Trophoblast cell (in vitro differentiated cells and primary cell): ENCODE measurements around the gene EIF4G1.

Experiments
- DNase-seq, 2 donors: peaks; one replicate each; pipeline ENCODE4 v3.0.0-alpha.2; 2016
- H2AFZ ChIP-seq: 2 replicates; pipeline ENCODE4 v1.6.1; 2013; ENCODE audit warnings: low read length, moderate library complexity, mild to moderate bottlenecking; ENCODE audit not compliant: insufficient read depth, poor library complexity
- H2AK5ac ChIP-seq: 2 replicates; pipeline ENCODE4 v1.6.1; 2013; ENCODE audit warnings: mild to moderate bottlenecking, low read length
- H2BK120ac ChIP-seq: 2 replicates; pipeline ENCODE4 v1.6.1; 2013; ENCODE audit warnings: low read length, mild to moderate bottlenecking, moderate library complexity; ENCODE audit not compliant: insufficient read depth, poor library complexity
- H2BK12ac ChIP-seq: 2 replicates; pipeline ENCODE4 v1.6.1; 2013; ENCODE audit warnings: mild to moderate bottlenecking, low read length, moderate library complexity
- H2BK5ac ChIP-seq: 2 replicates; pipeline ENCODE4 v1.6.1; 2013; ENCODE audit warnings: low read length, low read depth, moderate library complexity, mild to moderate bottlenecking; ENCODE audit not compliant: poor library complexity
- H3K14ac ChIP-seq: 2 replicates; pipeline ENCODE4 v1.6.1; 2013; ENCODE audit warnings: mild to moderate bottlenecking, low read length
- H3K18ac ChIP-seq: 2 replicates; pipeline ENCODE4 v1.6.1; 2013; ENCODE audit warnings: mild to moderate bottlenecking, low read length
- H3K23ac ChIP-seq: 2 replicates; pipeline ENCODE4 v1.6.1; 2013; ENCODE audit warnings: low read length
- H3K27ac ChIP-seq: 2 replicates; pipeline ENCODE4 v1.5.1; 2013; ENCODE audit warnings: low read depth, mild to moderate bottlenecking, inconsistent platforms, low read length, moderate library complexity
- H3K27me3 ChIP-seq: 2 replicates; pipeline ENCODE4 v1.6.1; 2013; ENCODE audit warnings: inconsistent platforms, mild to moderate bottlenecking, low read length, moderate library complexity; ENCODE audit not compliant: insufficient read depth
- H3K36me3 ChIP-seq, 2 experiments: 1 replicate in 1 of 2; 2 replicates in 1 of 2; pipeline ENCODE4 v1.6.1; 2013; ENCODE audit warnings: low read length in 2 of 2, mild to moderate bottlenecking in 2 of 2, moderate library complexity in 1 of 2; ENCODE audit not compliant: insufficient read depth in 2 of 2, control insufficient read depth in 1 of 2
- H3K4ac ChIP-seq: 2 replicates; pipeline ENCODE4 v1.6.1; 2013; ENCODE audit warnings: low read depth, mild to moderate bottlenecking, low read length, moderate library complexity
- H3K4me1 ChIP-seq, 2 experiments: 1 replicate in 1 of 2; 2 replicates in 1 of 2; pipeline ENCODE4 v1.6.1; 2013; ENCODE audit warnings: low read length in 2 of 2, mild to moderate bottlenecking in 2 of 2, moderate library complexity in 1 of 2; ENCODE audit not compliant: insufficient read depth in 2 of 2, control insufficient read depth in 1 of 2
- H3K4me2 ChIP-seq: 2 replicates; pipeline ENCODE4 v1.6.1; 2013; ENCODE audit warnings: inconsistent platforms, mild to moderate bottlenecking, low read length, moderate library complexity
- H3K4me3 ChIP-seq: 2 replicates; pipeline ENCODE4 v1.5.1; 2013; ENCODE audit warnings: mild to moderate bottlenecking, low read depth, low read length, inconsistent platforms
- H3K79me1 ChIP-seq: one replicate; pipeline ENCODE4 v1.6.1; 2013; ENCODE audit warnings: low read length
- H3K79me2 ChIP-seq: 2 replicates; pipeline ENCODE4 v1.6.1; 2013; ENCODE audit warnings: low read length, mild to moderate bottlenecking; ENCODE audit not compliant: control insufficient read depth, insufficient read depth, poor library complexity
- H3K9ac ChIP-seq: 2 replicates; pipeline ENCODE4 v1.6.1; 2013; ENCODE audit warnings: mild to moderate bottlenecking, low read length
- H3K9me3 ChIP-seq: 2 replicates; pipeline ENCODE4 v1.6.1; 2013; ENCODE audit warnings: low read depth, mild to moderate bottlenecking, control low read depth, inconsistent platforms, low read length; ENCODE audit not compliant: insufficient read depth
- H4K12ac ChIP-seq: 2 replicates; pipeline ENCODE4 v1.6.1; 2013; ENCODE audit warnings: low read depth, mild to moderate bottlenecking, low read length, moderate library complexity
- H4K8ac ChIP-seq: 2 replicates; pipeline ENCODE4 v1.6.1; 2013; ENCODE audit warnings: low read depth, mild to moderate bottlenecking, low read length, moderate library complexity
- H4K91ac ChIP-seq: one replicate; pipeline ENCODE4 v1.6.1; 2013; ENCODE audit warnings: low read depth, mild to moderate bottlenecking, low read length, moderate library complexity
- WGBS: extraction: QIAGEN DNeasy Blood & Tissue Kit; methylation state at CpG from one replicate; pipeline ENCODE4 v1.1.7; 2013; ENCODE audit warnings: missing lambda C conversion rate; ENCODE audit not compliant: insufficient read length, insufficient coverage; ENCODE audit errors: extremely low coverage; 5-methylcytosine and 5-hydroxymethylcytosine counted together

Gene EIF4G1

GRCh38 chr3:184315543-184315867 lies 1.1 kb downstream of the EIF4G1 start:
- peak overlapping the region; percentile 94 for H4K8ac ChIP-seq
- peaks cover 12% of the 10 kb centered on the region for H3K79me1 ChIP-seq
- H2BK120ac ChIP-seq: peak overlapping the region; percentile 95
- H3K4me3 ChIP-seq: peak overlapping the region; percentile 88
- H3K14ac ChIP-seq: peak overlapping the region; percentile 99
- peaks cover 38% of the 10 kb centered on the region for H3K79me2 ChIP-seq
- peak overlapping the region; percentile 92 for H2BK5ac ChIP-seq
- H2AK5ac ChIP-seq: peak overlapping the region; percentile 99
- H3K27me3 ChIP-seq: no peaks in the 10 kb centered on the region
- peaks cover 14 to 15% of the 10 kb centered on the region in 2 experiments for H3K4me1 ChIP-seq
- H3K4ac ChIP-seq: peak overlapping the region; percentile 100
- peak overlapping the region; percentile 90 for H3K9ac ChIP-seq
- no peak overlapping the region for H3K23ac ChIP-seq
- peak overlapping the region; percentile 83 for H3K4me2 ChIP-seq
- peaks cover 34 to 37% of the 10 kb centered on the region in 2 experiments for H3K36me3 ChIP-seq
- H2AFZ ChIP-seq: peak overlapping the region; percentile 84
- H3K9me3 ChIP-seq: peaks cover 3% of the 10 kb centered on the region
- no CpG with 5 or more reads among the region's 6 CpGs for WGBS
- DNase-seq: no peak
- H3K18ac ChIP-seq: peak overlapping the region; percentile 94
- H4K12ac ChIP-seq: peak overlapping the region; percentile 86
- peak overlapping the region; percentile 93 for H3K27ac ChIP-seq
- peak overlapping the region; percentile 34 for H2BK12ac ChIP-seq
- H4K91ac ChIP-seq: peak overlapping the region; percentile 99

GRCh38 chr3:184315871-184316661 lies 1.7 kb downstream of the EIF4G1 start:
- Histone ChIP-seq H2BK12ac (no peak overlapping the region), H3K9me3 (peaks cover 3% of the 10 kb centered on the region), H3K14ac (peak overlapping the region; percentile 52), H3K4ac (peak overlapping the region; percentile 100), H3K79me1 (peaks cover 12% of the 10 kb centered on the region), H4K8ac (peak overlapping the region; percentile 32), H3K18ac (no peak overlapping the region), H3K4me2 (peak overlapping the region; percentile 83), H2AFZ (no peak overlapping the region), H3K79me2 (peaks cover 38% of the 10 kb centered on the region), H4K91ac (peak overlapping the region; percentile 20), H3K23ac (no peak overlapping the region), H2BK5ac (peak overlapping the region; percentile 42), H3K4me1 (peaks cover 14 to 15% of the 10 kb centered on the region in 2 experiments), H2AK5ac (peak overlapping the region; percentile 13), H3K9ac (peak overlapping the region; percentile 75), H3K27me3 (no peaks in the 10 kb centered on the region), H3K27ac (peak overlapping the region; percentile 93), H2BK120ac (no peak overlapping the region), H4K12ac (no peak overlapping the region), H3K36me3 (peaks cover 40 to 41% of the 10 kb centered on the region in 2 experiments), H3K4me3 (peak overlapping the region; percentile 88)
- no CpG with 5 or more reads among the region's 16 CpGs for WGBS
- DNase-seq: peak in 1 of 2 donors; percentile 22

GRCh38 chr3:184316792-184317191 lies 2.4 kb downstream of the EIF4G1 start:
- Histone ChIP-seq H2BK120ac (no peak overlapping the region), H3K18ac (no peak overlapping the region), H3K4me3 (no peak overlapping the region), H3K4me2 (peak overlapping the region; percentile 83), H3K79me2 (peaks cover 38% of the 10 kb centered on the region), H4K91ac (no peak overlapping the region), H4K8ac (no peak overlapping the region), H3K79me1 (peaks cover 12% of the 10 kb centered on the region), H3K27ac (no peak overlapping the region), H2AFZ (no peak overlapping the region), H3K36me3 (peaks cover 47 to 48% of the 10 kb centered on the region in 2 experiments), H3K4me1 (peaks cover 14 to 15% of the 10 kb centered on the region in 2 experiments), H3K27me3 (no peaks in the 10 kb centered on the region), H2BK12ac (no peak overlapping the region), H3K9ac (no peak overlapping the region), H3K9me3 (peaks cover 3% of the 10 kb centered on the region), H3K4ac (peak overlapping the region; percentile 100), H4K12ac (no peak overlapping the region), H2AK5ac (no peak overlapping the region), H2BK5ac (no peak overlapping the region), H3K14ac (no peak overlapping the region), H3K23ac (peak overlapping the region; percentile 7)
- WGBS: no CpG with 5 or more reads among the region's 7 CpGs
- DNase-seq: no peak

GRCh38 chr3:184317201-184317600 lies 2.8 kb downstream of the EIF4G1 start:
- no peak overlapping the region for H3K9ac ChIP-seq
- H3K79me1 ChIP-seq: peaks cover 12% of the 10 kb centered on the region
- no peak overlapping the region for H2AK5ac ChIP-seq
- H3K79me2 ChIP-seq: peaks cover 38% of the 10 kb centered on the region
- H2BK5ac ChIP-seq: peak overlapping the region; percentile 6
- H3K9me3 ChIP-seq: peaks cover 3% of the 10 kb centered on the region
- H3K23ac ChIP-seq: no peak overlapping the region
- no peak for DNase-seq
- no CpG with 5 or more reads among the region's 5 CpGs for WGBS
- H4K12ac ChIP-seq: no peak overlapping the region
- H3K4me1 ChIP-seq: peaks cover 14 to 15% of the 10 kb centered on the region in 2 experiments
- H2BK12ac ChIP-seq: no peak overlapping the region
- H2BK120ac ChIP-seq: no peak overlapping the region
- H4K8ac ChIP-seq: no peak overlapping the region
- no peaks in the 10 kb centered on the region for H3K27me3 ChIP-seq
- H3K36me3 ChIP-seq: peaks cover 50 to 51% of the 10 kb centered on the region in 2 experiments
- H3K18ac ChIP-seq: no peak overlapping the region
- H3K14ac ChIP-seq: no peak overlapping the region
- no peak overlapping the region for H2AFZ ChIP-seq
- no peak overlapping the region for H3K4me3 ChIP-seq
- H3K4me2 ChIP-seq: peak overlapping the region; percentile 83
- no peak overlapping the region for H3K27ac ChIP-seq
- peak overlapping the region; percentile 100 for H3K4ac ChIP-seq
- H4K91ac ChIP-seq: no peak overlapping the region
